ENCODE results near the gene PKDCC.
"Not testable (repeated sequence)": the region's sequence is repeated elsewhere in the genome, so short reads cannot be mapped to it uniquely, and the experiment has no call there.

Gene PKDCC

GRCh38 chr2:42065753-42066152 is 17.9 kb downstream of the PKDCC start:
- DNase-seq (ENCODE audit: low read depth in 2 of 2): not testable (repeated sequence)

GRCh38 chr2:42067001-42067400 is 19.2 kb downstream of the PKDCC start:
- DNase-seq (ENCODE audit: low read depth in 2 of 2): not testable (repeated sequence)

GRCh38 chr2:42067521-42067920 is 19.7 kb downstream of the PKDCC start:
- no peak for DNase-seq (ENCODE audit: low read depth in 2 of 2)

GRCh38 chr2:42068571-42069178 is 20.9 kb downstream of the PKDCC start:
- no peak for DNase-seq (ENCODE audit: low read depth in 2 of 2)

GRCh38 chr2:42069568-42069967 is 21.7 kb downstream of the PKDCC start:
- DNase-seq (ENCODE audit: low read depth in 2 of 2): no peak

GRCh38 chr2:42071791-42072190 is 24.0 kb downstream of the PKDCC start:
- DNase-seq (ENCODE audit: low read depth in 2 of 2): no peak

GRCh38 chr2:42072349-42073118 is 24.7 kb downstream of the PKDCC start:
- no peak for DNase-seq (ENCODE audit: low read depth in 2 of 2)

GRCh38 chr2:42073739-42074503 is 26.1 kb downstream of the PKDCC start:
- no peak for DNase-seq (ENCODE audit: low read depth in 2 of 2)

- no peak for DNase-seq (ENCODE audit: low read depth in 2 of 2)
Measured at GRCh38 chr2:42074661-42075060, 26.8 kb downstream of the PKDCC start.

GRCh38 chr2:42076357-42077225 is 28.8 kb downstream of the PKDCC start:
- DNase-seq (ENCODE audit: low read depth in 2 of 2): no peak

GRCh38 chr2:42077343-42077742 is 29.5 kb downstream of the PKDCC start:
- DNase-seq (ENCODE audit: low read depth in 2 of 2): no peak

- no peak for DNase-seq (ENCODE audit: low read depth in 2 of 2)
Measured at GRCh38 chr2:42079737-42080287, 32.0 kb downstream of the PKDCC start.

GRCh38 chr2:42081151-42081550 is 33.3 kb downstream of the PKDCC start:
- DNase-seq (ENCODE audit: low read depth in 2 of 2): not testable (repeated sequence)

- no peak for DNase-seq (ENCODE audit: low read depth in 2 of 2)
Measured at GRCh38 chr2:42082016-42082415, 34.2 kb downstream of the PKDCC start.

- no peak for DNase-seq (ENCODE audit: low read depth in 2 of 2)
Measured at GRCh38 chr2:42084231-42084671, 36.4 kb downstream of the PKDCC start.

- not testable (repeated sequence) for DNase-seq (ENCODE audit: low read depth in 2 of 2)
Measured at GRCh38 chr2:42085070-42085469, 37.2 kb downstream of the PKDCC start.

- DNase-seq (ENCODE audit: low read depth in 2 of 2): no peak
Measured at GRCh38 chr2:42085706-42086487, 38.1 kb downstream of the PKDCC start.

- DNase-seq (ENCODE audit: low read depth in 2 of 2): no peak
Measured at GRCh38 chr2:42086500-42086953, 38.7 kb downstream of the PKDCC start.

GRCh38 chr2:42087137-42087856 is 39.5 kb downstream of the PKDCC start:
- DNase-seq (ENCODE audit: low read depth in 2 of 2): no peak

- DNase-seq (ENCODE audit: low read depth in 2 of 2): no peak
Measured at GRCh38 chr2:42087857-42088195, 40.0 kb downstream of the PKDCC start.

Data from stimulated activated CD4-positive, alpha-beta T cell treated with anti-CD3 and anti-CD28 coated beads, Interleukin-12 subunit alpha, Interleukin-12 subunit beta, amount 100 ng/mL, for 24 hours (primary cell).